HG03095 (cell line): ENCODE results near the gene SKA1.
"Not testable (repeated sequence)": the region's sequence is repeated elsewhere in the genome, so short reads cannot be mapped to it uniquely, and the experiment has no call there.

ENCODE experiments used
- ATAC-seq: cut with Tn5 transposase; IDR thresholded peaks from one replicate; pipeline ENCODE4 v1.9.1; 2021; ENCODE audit warnings: moderate library complexity; ENCODE audit not compliant: unreplicated experiment

The SKA1 gene

DNA sequence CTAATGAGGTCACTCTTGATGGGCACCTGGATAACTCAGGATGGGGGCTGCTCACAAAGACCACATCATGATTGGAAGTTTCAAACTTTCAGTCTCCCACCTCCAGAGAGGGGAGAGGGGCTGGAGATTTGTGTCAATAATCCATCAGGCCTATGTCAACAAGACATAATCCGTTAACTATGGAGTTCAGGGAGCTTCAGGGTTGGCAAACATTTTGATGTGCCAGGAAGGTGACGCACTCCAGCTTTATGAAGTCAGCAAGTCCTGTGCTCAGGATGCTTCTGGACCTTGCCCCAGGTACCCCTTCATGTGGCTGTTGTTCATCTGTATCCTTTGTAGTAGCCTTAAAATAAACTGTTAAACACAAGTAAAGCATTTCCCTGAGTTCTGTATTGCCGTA, 19.0 kb downstream of the SKA1 start:
- ATAC-seq: no peak

DNA sequence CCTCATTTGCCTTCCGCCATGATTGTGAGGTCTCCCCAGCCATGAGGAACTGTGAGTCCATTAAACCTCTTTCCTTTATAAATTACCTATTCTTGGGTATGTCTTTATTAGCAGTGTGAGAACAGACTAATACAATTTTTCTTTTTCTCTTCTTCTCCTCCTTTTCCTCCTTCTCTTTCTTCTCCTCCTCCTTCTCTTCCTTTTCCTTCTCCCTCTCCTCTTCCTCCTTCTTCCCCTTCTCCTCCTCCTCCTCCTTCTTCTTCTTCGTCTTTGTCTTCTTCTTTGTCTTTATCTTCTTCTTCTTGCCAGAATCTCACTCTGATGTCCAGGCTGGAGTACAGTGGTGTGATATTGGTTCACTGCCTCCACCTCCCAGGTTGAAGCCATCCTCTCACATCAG, 20.2 kb downstream of the SKA1 start:
- ATAC-seq: no peak

DNA sequence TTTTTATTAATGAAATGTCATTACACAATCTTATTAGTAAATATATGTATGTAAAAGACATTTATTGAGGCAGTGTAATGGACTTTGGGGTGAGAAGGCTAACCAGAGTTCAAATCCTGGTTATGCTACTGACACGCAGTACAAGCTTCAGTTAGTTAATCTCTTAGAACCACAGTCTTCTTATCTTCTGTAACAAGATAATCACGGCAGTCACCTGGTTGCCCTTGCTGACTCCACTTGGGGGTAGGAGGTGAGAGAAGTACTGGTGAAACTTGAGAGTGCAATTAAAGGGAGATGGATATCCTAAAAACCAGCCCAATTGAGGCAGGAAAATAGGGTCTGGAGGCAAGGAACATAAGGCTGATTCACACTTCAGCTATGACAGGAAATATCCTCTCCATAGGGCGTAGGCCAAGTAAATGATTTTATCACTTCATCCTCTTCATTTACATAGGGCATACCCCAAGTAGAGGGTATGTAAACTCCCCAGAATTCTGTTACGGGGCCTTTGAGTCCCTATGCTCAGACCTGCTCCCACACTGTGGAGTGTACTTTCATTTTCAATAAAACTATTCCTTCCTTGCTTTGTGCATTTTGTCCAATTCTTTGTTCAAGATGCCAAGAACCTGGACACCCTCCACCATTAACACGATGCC, 21.3 kb downstream of the SKA1 start:
- ATAC-seq: no peak

DNA sequence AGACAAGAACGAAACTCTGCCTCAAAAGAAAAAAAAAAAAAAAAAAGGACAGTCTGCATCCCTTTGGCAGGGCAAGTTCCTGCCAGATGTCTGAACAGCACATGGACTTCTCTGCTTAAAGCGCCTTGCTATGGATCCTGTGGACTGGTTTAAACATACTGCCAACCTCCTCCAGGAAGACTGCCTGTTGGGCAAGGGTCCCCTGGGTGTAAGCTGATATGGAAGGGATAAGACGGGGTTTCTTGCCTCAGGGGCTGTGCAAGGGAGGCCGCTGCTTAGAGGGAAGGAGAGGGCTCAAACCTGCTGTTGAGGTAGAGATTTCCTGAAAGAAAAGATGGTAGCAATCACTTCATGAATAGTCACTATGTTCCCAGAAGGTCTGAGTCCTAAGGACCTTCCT, 22.2 kb downstream of the SKA1 start:
- ATAC-seq: no peak

DNA sequence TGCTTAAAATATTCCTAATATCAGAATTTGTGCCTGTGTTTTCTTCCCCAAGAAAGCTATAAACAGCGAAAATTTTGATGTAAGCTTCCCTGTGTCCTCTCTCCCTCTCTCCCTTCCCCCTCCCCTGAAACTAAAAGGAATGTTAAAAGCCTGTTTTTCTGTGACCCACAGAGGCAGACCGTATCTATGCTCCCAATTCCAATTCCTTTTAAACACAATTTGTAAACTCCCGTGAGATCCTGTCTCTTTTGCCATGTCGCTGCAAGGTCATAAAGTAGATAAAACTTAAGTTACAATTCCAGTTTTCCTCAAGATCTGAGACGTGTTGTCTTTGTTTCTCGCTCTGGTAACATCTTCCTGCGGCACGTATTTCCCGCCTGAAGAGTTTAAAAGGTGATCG, 23.3 kb downstream of the SKA1 start:
- ATAC-seq: no peak

DNA sequence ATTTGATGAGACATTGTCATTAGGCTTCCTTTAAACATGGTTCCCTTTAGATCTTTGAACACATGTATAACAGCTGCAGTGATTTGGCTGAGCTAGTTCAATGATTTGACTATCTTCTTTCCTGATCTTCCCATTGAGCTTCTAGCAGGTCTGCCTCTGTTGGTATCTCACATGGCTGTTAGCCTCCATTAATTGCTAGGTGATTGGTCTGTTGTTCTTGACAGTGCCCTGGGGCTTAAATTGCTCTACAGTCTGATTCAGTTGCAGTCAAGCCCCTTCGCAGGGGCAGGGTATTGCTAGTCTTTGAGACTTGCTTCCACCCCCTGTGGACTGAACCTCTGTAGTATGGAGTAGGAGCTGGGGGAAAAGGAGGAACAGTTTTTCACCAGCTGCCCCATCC, 24.1 kb downstream of the SKA1 start:
- ATAC-seq: no peak

DNA sequence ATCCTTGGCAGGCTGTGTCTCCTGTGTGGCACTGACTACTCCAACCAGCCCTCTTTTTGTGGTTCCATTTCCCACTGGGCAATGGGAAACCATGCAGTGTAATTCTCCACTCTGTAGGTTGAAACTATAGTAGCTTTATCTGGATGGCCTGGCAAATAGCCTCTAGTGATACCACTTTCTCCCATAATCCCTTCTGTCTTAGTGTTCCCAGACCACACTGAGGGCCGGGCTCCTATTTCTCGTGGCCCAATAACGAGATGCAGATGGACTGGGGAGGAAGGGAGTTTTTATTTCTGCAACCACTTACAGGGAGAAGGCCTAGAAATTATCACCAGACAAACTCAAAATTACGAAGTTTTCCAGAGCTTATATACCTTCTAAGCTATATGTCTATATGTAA, 24.7 kb downstream of the SKA1 start:
- ATAC-seq: no peak

DNA sequence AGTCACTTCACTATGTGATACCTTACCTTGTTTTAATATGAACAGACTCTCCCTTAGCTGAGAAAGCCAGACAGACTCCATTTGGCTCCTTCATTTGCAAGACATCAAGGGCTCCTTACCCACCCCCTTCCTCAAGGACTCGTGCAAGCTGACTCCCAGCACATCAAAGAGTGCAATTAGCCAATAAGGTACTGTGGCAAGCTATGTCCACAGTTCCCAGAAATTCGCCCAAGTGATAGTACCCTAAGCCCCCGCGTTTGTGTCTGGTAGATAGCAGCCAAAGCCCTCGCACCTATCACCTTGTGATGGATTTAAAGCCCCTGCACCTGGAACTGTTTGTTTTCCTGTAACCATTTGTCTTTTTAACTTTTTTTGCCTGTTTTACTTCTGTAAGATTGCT, 25.6 kb downstream of the SKA1 start:
- not testable (repeated sequence) for ATAC-seq

DNA sequence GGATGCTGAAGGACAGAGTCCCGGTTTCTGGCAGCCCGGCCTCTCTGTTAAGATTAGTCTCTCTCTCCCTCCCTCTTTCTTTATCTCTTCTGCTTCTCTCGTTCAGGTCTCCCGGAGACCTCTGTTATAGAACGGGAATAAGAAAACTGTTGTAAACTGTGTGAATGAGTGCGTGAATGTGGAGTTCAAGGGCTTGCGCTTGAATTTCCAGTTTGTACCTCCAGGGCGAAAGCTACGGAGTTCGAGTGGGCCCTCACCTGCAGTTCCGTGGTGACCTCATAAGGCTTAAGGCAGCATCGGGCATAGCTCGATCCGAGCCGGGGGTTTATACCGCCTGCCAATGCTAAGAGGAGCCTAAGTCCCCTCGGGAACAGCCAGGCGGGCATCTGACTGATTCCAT, 26.4 kb downstream of the SKA1 start:
- ATAC-seq: no peak

DNA sequence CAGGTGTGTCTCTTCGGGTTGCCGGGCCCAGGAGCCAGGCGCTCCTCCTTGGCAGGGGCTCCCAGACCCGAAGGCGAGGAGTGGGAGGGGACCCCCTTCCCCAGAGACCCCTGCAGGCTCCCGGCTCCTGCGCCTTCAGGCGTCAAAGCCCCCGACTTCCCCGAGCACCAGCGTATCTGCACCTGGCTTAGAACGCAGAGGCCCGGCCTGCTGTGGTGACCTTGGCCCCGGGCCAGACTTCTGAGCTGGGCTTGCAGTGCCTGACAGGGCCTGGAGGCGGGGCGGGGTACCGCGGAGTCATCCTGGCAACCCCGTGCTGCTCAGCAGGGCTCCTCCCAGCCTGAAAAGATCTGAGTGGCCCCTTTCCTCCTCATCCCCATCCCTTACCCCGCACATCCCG, 27.0 kb downstream of the SKA1 start:
- no peak for ATAC-seq

DNA sequence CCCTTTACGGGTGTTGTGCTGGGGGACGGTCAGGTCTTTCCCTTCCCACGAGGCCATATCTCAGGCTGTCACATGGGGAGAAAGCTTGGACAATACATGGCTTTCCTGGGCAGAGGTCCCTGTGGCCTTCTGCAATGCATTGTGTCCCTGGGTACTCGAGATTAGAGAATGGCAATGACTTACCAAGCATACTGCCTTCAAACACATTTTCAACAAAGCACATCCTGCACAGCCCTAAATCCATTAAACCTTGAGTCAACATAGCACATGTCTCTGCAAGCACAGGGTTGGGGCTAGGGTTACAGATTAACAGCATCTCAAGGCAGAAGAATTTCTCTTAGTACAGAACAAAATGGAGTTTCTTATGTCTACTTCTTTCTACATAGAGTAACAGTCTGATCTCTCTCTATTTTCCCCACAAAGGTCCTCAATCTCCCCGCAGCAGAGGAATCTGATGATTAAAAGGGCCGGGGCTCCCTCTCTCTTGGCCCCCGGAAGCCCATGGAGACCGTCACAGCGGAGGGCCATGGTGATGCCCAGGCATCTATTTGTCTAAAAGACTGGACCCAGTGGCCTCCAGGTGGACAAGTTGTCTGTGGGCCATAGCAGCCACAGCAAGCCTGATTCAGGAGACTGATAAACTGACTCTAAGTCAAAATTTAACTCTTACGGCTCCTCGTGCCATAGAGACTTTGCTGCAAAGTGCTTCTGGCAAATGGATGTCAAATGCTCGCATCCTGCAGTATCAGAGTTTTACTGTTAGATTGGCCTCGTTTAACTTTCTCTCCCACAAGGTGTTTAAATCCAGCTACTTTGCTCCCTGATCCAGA, 30.1 kb downstream of the SKA1 start:
- not testable (repeated sequence) for ATAC-seq

DNA sequence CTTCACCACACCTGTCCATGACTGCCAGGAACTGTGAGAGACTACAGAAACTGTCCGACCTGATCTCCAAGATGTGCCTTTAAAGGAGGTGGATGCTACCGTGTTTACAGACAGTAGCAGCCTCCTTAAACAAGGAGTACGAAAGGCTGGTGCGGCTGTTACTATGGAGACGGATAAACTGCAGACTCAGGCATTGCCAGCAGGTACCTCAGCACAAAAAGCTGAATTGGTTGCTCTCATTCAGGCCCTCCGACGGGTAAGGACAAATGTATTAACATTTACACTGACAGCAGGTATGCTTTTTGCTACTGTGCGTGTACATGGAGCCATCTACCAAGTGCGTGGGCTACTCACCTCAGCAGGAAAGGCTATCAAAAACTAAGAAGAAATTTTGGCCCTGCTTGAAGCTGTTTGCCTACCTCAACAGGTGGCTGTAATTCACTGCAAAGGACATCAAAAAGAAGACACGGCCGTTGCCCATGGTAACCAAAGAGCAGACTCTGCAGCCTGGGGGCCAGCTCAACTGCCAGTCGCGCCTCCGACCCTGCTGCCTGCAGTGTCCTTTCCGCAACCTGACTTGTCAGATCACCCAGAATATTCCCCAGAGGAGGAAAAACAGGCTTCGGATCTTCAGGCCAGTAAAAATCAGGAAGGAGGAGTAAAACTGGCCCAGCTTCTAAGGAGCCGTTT, 30.9 kb downstream of the SKA1 start:
- ATAC-seq: no peak

DNA sequence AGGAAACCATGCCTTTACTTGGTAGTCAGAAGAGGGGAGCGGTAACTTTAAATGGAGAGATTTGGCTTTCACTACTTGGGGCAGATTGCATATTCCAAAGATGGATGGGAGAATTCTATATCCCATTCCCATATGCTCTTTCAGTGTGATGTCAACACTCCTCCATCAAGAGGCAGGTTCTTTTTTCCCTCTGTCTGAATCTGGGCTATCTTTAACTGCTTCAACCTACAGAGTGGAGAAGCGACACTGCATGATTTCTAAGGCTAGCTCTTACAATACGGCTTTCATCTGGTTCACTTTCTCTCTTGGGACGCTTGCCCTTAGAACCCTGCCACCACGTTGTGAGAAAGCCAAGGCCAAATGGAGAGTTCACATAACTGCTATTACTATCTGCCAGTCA, 34.4 kb downstream of the SKA1 start:
- no peak for ATAC-seq

DNA sequence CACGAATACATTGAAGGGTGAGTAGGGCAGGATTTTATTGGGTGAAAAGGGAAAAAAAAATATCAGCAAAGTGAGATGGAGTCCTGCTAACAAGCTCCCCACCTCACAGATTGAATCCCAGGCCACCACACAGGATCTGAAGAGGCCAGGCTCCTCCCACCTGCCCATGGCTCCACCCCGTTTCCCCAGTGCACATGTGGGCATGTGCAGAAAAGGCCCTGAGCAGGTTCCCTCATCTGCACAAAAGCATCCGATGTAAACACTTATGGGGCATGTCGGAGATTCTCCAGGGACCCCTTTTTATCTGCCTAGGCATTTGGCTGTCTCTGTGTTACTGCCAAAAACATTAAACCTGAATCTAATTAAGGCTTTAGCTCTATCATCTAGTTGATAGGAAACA, 35.2 kb downstream of the SKA1 start:
- ATAC-seq: no peak

DNA sequence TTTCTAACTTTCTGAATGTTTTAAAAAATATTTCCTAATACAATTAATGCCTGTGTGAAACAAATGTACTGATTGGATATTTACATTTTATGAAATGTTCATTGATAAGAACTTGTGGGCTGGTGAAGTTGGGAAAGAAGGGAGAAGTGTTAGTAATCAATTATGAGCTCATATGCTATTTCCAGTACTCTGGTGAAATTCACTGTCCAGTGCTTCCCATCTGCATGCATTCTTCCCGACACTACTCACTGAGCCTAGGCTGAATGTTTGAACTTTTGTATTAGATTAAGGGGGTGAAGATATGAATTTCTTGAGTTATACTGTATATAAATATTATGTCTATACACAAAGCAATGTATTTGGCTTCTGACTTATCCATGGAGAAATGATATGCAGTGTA, 36.0 kb downstream of the SKA1 start:
- no peak for ATAC-seq

DNA sequence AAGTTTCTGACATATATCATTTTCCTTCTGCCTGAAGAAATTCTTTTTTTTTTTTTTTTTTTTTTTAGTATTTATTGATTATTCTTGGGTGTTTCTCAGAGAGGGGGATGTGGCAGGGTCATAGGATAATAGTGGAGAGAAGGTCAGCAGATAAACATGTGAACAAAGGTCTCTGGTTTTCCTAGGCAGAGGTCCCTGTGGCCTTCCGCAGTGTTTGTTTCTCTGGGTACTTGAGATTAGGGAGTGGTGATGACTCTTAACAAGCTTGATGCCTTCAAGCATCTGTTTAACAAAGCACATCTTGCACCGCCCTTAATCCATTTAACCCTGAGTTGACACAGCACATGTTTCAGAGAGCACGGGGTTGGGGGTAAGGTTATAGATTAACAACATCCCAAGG, 42.0 kb downstream of the SKA1 start:
- ATAC-seq: not testable (repeated sequence)

DNA sequence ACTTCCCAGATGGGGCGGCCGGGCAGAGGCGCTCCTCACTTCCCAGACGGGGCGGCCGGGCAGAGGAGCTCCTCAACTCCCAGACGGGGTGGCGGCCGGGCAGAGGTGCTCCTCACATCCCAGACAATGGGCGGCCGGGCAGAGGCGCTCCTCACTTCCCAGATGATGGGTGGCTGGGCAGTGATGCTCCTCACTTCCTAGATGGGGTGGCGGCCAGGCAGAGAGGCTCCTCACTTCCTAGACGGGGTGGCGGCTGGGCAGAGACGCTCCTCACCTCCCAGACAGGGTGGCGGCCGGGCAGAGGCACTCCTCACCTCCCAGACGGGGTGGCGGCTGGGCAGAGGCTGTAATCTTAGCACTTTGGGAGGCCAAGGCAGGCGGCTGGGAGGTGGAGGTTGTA, 42.9 kb downstream of the SKA1 start:
- not testable (repeated sequence) for ATAC-seq

DNA sequence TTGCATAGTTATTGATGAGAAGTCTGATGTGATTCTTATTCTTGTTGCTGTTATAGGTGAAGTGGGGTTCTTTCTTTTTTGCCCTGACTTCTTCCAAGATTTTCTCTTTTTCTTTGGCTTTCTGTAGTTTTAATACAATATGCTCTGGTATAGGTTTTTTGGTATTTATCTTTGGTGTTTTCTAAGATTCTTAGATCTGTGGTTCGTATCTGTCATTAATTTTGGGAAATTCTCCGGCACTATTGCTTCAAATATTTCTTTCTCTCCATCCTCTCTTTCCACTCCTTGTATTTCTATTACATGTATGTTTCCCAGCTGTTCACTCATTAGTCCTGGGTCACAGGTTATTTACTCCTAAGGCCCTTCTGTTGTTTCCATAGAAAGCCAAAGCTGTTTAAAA, 43.8 kb downstream of the SKA1 start:
- no peak for ATAC-seq

DNA sequence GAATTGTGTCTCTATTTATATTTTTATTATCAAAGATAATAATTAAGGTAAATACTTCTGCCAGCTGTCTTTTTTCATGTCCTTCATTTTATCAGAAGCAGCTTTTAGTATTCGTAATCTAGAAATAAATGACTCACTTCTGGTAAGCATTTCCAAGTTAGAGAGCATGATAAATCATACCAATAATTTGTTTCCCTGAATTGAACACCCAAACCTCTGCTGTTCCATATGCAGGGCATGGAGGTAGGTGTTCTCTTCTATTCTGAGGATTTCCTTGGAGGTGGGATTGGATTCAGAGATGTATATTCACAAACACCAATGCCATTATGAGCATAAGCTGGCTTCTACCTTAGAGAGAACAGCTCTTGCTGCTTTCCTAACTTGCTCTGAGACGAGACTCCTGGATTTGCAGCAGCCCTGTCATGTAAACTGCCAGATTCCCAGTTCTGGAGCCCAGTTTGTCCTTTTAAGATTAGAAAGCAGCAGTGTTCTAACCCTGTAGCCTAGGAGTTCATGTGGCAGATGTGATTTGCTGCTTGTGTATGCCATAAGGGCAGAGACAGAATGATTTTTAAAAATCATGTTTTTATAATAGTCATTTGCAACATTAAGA, 47.5 kb downstream of the SKA1 start:
- ATAC-seq: no peak

DNA sequence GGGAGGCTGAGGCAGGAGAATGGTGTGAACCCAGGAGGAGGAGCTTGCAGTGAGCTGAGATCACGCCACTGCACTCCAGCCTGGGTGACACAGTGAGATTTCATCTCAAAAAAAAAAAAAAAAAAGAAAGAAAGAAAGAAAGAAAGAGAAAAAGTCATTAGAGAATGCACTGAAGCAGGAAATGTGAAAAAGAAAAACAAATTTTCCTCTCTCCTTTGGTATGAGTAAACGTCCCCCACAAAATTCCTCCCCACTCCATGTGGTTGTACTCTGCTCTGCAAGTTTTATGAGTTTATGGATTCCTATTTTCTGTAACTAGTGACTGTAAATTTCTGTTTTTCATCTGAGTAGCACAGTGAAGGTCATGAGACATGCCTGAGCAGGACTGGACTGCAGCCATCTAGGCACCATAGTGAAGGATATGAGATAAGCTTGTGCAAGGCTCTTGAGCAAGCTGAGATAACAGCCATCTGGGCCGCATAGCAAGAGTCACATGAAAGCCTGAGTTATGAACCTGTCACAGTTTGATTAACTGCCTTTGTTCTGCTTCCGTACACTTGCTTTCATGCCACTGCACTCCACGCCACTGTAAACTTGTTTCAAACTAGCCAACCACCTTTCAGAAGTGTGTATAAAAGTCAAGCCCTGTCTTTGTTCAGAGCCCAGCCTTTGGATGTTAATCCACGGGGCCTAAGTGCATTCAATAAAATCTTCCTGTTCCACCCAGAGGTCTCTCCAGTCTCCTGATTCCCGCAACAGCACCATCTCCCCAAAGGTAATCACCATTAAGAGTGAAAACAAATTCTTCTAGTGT, 50.2 kb downstream of the SKA1 start:
- no peak for ATAC-seq

DNA sequence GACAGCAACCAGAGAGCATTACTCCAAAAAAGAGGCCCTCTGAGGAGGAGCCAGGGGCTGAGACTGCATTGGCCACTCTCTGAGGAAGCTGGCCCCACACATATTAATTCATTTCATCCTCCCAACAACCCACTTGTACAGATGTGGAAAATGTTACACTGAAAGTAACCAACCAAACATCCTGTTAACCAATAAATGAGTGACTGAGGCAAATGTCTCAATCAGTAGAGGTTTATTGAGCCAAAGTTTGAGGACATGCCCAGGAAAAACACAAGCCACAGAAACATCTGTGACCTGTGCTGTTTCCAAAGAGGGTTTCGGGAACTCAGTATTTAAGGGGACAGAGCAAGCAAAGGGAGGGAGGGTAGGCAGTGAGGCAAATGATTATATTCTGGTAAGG, 53.0 kb downstream of the SKA1 start:
- no peak for ATAC-seq
